ENCODE results near the gene GNG13. TPM values are rescaled to one million over a fixed set of nuclear protein-coding genes. Genes with fewer than 3 reads are reported as not detected.
"Not testable (repeated sequence)": the region's sequence is repeated elsewhere in the genome, so short reads cannot be mapped to it uniquely, and the experiment has no call there.

GNG13 gene
- total RNA-seq, 1 donor from 2014 or later = not detected

GRCh38 chr16:778447-778846, 22.1 kb downstream of the GNG13 start:
- Histone ChIP-seq H3K27me3 (peaks cover 23% of the 10 kb centered on the region), H3K4me3 (no peak overlapping the region), H3K27ac (no peak overlapping the region), H3K9me3 (no peaks in the 10 kb centered on the region), H3K36me3 (no peaks in the 10 kb centered on the region), H3K4me1 (no peaks in the 10 kb centered on the region)
- intact Hi-C loops (cut with DNase I) = no loop called here
- no peak for TF ChIP-seq CTCF (IDR thresholded peaks at IDR 0.05)
- ATAC-seq (no peak), DNase-seq (no peak)

GRCh38 chr16:777826-778225, 22.7 kb downstream of the GNG13 start:
- ATAC-seq (no peak), DNase-seq (no peak)
- Histone ChIP-seq H3K36me3 (no peaks in the 10 kb centered on the region), H3K27ac (no peak overlapping the region), H3K9me3 (no peaks in the 10 kb centered on the region), H3K27me3 (peaks cover 17% of the 10 kb centered on the region), H3K4me3 (no peak overlapping the region), H3K4me1 (no peaks in the 10 kb centered on the region)
- TF ChIP-seq CTCF (IDR thresholded peaks at IDR 0.05) = no peak
- intact Hi-C loops (cut with DNase I) = no loop called here

GRCh38 chr16:776824-777223, 23.7 kb downstream of the GNG13 start:
- peaks cover 8% of the 10 kb centered on the region for H3K27me3 ChIP-seq
- intact Hi-C loops (cut with DNase I) = no loop called here
- TF ChIP-seq CTCF (IDR thresholded peaks at IDR 0.05) = no peak
- H3K4me1 ChIP-seq = no peaks in the 10 kb centered on the region
- H3K9me3 ChIP-seq = no peaks in the 10 kb centered on the region
- no peak overlapping the region for H3K27ac ChIP-seq
- ATAC-seq = no peak
- no peak for DNase-seq
- H3K36me3 ChIP-seq = no peaks in the 10 kb centered on the region
- H3K4me3 ChIP-seq = no peak overlapping the region

GRCh38 chr16:776298-776697, 24.2 kb downstream of the GNG13 start:
- H3K36me3 ChIP-seq; DNase-seq; ATAC-seq; H3K27ac ChIP-seq; H3K4me3 ChIP-seq; intact Hi-C loops (cut with DNase I); H3K4me1 ChIP-seq; H3K9me3 ChIP-seq; H3K27me3 ChIP-seq: not testable (repeated sequence)

- Histone ChIP-seq H3K27me3 (peaks cover 8% of the 10 kb centered on the region), H3K27ac (no peak overlapping the region), H3K36me3 (no peaks in the 10 kb centered on the region), H3K4me3 (no peak overlapping the region), H3K9me3 (no peaks in the 10 kb centered on the region), H3K4me1 (no peaks in the 10 kb centered on the region)
- intact Hi-C loops (cut with DNase I) = no loop called here
- no peak for TF ChIP-seq CTCF (IDR thresholded peaks at IDR 0.05)
- no peak for ATAC-seq
- DNase-seq = no peak
Measured at GRCh38 chr16:775236-775796, 25.2 kb downstream of the GNG13 start.

- DNase-seq (no peak), ATAC-seq (no peak)
- TF ChIP-seq CTCF (IDR thresholded peaks at IDR 0.05) = no peak
- Histone ChIP-seq H3K4me1 (no peaks in the 10 kb centered on the region), H3K36me3 (no peaks in the 10 kb centered on the region), H3K9me3 (no peaks in the 10 kb centered on the region), H3K4me3 (no peak overlapping the region), H3K27me3 (peaks cover 4% of the 10 kb centered on the region), H3K27ac (no peak overlapping the region)
- intact Hi-C loops (cut with DNase I) = no loop called here
Measured at GRCh38 chr16:774086-775001, 26.2 kb downstream of the GNG13 start.
